Tibial nerve (tissue), 4 donors: ENCODE measurements around the gene COL8A2. TPM values are rescaled to one million over a fixed set of nuclear protein-coding genes. Genes with fewer than 3 reads are reported as not detected.
"Not testable (repeated sequence)": the region's sequence is repeated elsewhere in the genome, so short reads cannot be mapped to it uniquely, and the experiment has no call there.

Experiments used
- DNase-seq, 2 donors: peaks; one replicate each; pipeline ENCODE4 v3.0.0-alpha.2; 2019; ENCODE audit warnings: low spot score in 2 of 2
- H3K27ac ChIP-seq, 4 donors: fragments of 200-600 bp; sonication (generic) in 3 of 4; one replicate each; pipeline ENCODE4 v1.5.1; 2017 to 2019; ENCODE audit warnings: mild to moderate bottlenecking in 1 of 4
- H3K27me3 ChIP-seq, 2 donors: fragments of 200-600 bp; sonication (generic) in 1 of 2; one replicate each; pipeline versions ENCODE4 v1.5.1 to v1.6.0; 2017 to 2019
- H3K36me3 ChIP-seq, 3 donors: fragments of 200-600 bp; sonication (generic); one replicate each; pipeline ENCODE4 v1.5.1; 2018 to 2019
- H3K4me1 ChIP-seq, 4 donors: fragments of 200-600 bp; sonication (generic) in 3 of 4; one replicate each; pipeline ENCODE4 v1.5.1; 2017 to 2019
- H3K4me3 ChIP-seq, 4 donors: fragments of 200-600 bp; sonication (generic) in 3 of 4; one replicate each; pipeline ENCODE4 v1.5.1; 2017 to 2019; ENCODE audit warnings: mild to moderate bottlenecking in 1 of 4, moderate library complexity in 1 of 4
- H3K9me3 ChIP-seq, 4 donors: fragments of 200-600 bp; sonication (generic) in 3 of 4; one replicate each; pipeline ENCODE4 v1.5.1; 2017 to 2019
- CTCF ChIP-seq, 5 experiments: fragments of 200-600 bp in 3 of 5; fragments of 450-650 bp in 2 of 5; sonication (generic) in 3 of 5; IDR thresholded peaks; one replicate each; pipeline ENCODE4 v1.5.1; 2016 to 2019; ENCODE audit warnings: antibody characterized with exemption in 5 of 5, mild to moderate bottlenecking in 3 of 5, moderate library complexity in 2 of 5
- EP300 ChIP-seq, 2 donors: sonication (generic); formaldehyde crosslinking; IDR thresholded peaks; one replicate each; pipeline ENCODE4 v1.6.1; 2017; ENCODE audit warnings: antibody characterized with exemption in 2 of 2, mild to moderate bottlenecking in 1 of 2
- POLR2A ChIP-seq, 2 donors: fragments of 450-650 bp; IDR thresholded peaks; one replicate each; pipeline ENCODE4 v1.6.1; 2017; ENCODE audit warnings: antibody characterized with exemption in 2 of 2, mild to moderate bottlenecking in 2 of 2, moderate library complexity in 2 of 2
- WGBS, 2 donors: methylation state at CpG; one replicate each; pipeline ENCODE4 v1.1.5; 2018; 5-methylcytosine and 5-hydroxymethylcytosine counted together
- total RNA-seq, 4 donors: library from RNA; depleted of rRNA; stranded (reverse); fragments of >200 nt; gene quantifications; one replicate each; pipeline ENCODE4 v1.1.0, GENCODE V29; 2016

The COL8A2 gene
- total RNA-seq, 4 donors from 2014 or later: 26.7 to 57.9 (median 50.2) TPM

- no peaks in the 10 kb centered on the region for H3K27me3 ChIP-seq
- peaks cover 0 to 71% (median 46%) of the 10 kb centered on the region in 4 donors for H3K4me1 ChIP-seq
- peak; percentile 40 to 50 for DNase-seq
- peak overlapping the region; percentile 14 to 54 (median 34) for H3K4me3 ChIP-seq
- H3K27ac ChIP-seq: peak overlapping the region; percentile 83 to 99 (median 91)
- H3K9me3 ChIP-seq: no peaks in the 10 kb centered on the region
- no peaks in the 10 kb centered on the region for H3K36me3 ChIP-seq
- 1% methylated on average over 5 to 11 of the region's 12 CpGs for WGBS, 2 donors
- TF ChIP-seq POLR2A (IDR thresholded peaks at IDR 0.05) (no peak), CTCF (IDR thresholded peaks at IDR 0.05) (peak in 4 of 5 experiments; percentile 15 to 47 (median 32))
Measured at GRCh38 chr1:36160949-36161485, 36.0 kb upstream of the COL8A2 start.

GRCh38 chr1:36160388-36160948 lies 35.4 kb upstream of the COL8A2 start:
- WGBS, 2 donors: 45 to 48% methylated on average over 4 of the region's 4 CpGs
- DNase-seq: no peak
- TF ChIP-seq EP300 (IDR thresholded peaks at IDR 0.05) (no peak), CTCF (IDR thresholded peaks at IDR 0.05) (no peak), POLR2A (IDR thresholded peaks at IDR 0.05) (no peak)
- Histone ChIP-seq H3K27me3 (no peaks in the 10 kb centered on the region), H3K27ac (peak overlapping the region; percentile 83 to 99 (median 91)), H3K36me3 (no peaks in the 10 kb centered on the region), H3K9me3 (no peaks in the 10 kb centered on the region), H3K4me3 (peak overlapping the region; percentile 14 to 54 (median 34)), H3K4me1 (peaks cover 0 to 71% (median 46%) of the 10 kb centered on the region in 4 donors)

- H3K4me3 ChIP-seq: no peak overlapping the region
- no peak for DNase-seq
- 80 to 81% methylated on average over 10 of the region's 10 CpGs for WGBS, 2 donors
- H3K27ac ChIP-seq: peak overlapping the region; percentile 83 to 99 (median 91)
- no peak for TF ChIP-seq CTCF (IDR thresholded peaks at IDR 0.05)
- no peak for TF ChIP-seq POLR2A (IDR thresholded peaks at IDR 0.05)
- no peak for TF ChIP-seq EP300 (IDR thresholded peaks at IDR 0.05)
- no peaks in the 10 kb centered on the region for H3K36me3 ChIP-seq
- H3K4me1 ChIP-seq: peaks cover 0 to 76% (median 52%) of the 10 kb centered on the region in 4 donors
- no peaks in the 10 kb centered on the region for H3K9me3 ChIP-seq
- H3K27me3 ChIP-seq: no peaks in the 10 kb centered on the region
Measured at GRCh38 chr1:36159614-36160387, 34.8 kb upstream of the COL8A2 start.

GRCh38 chr1:36158827-36159252 lies 33.8 kb upstream of the COL8A2 start:
- H3K36me3 ChIP-seq, DNase-seq, H3K9me3 ChIP-seq, H3K27me3 ChIP-seq: not testable (repeated sequence)
- Histone ChIP-seq H3K4me3 (peak overlapping the region in 2 of 4 donors; percentile 4 to 66), H3K27ac (peak overlapping the region in 3 of 4 donors; percentile 97 to 100 (median 99)), H3K4me1 (peaks cover 0 to 83% (median 54%) of the 10 kb centered on the region in 4 donors)
- 83 to 90% methylated on average over 10 of the region's 10 CpGs for WGBS, 2 donors

- Histone ChIP-seq H3K4me1 (peaks cover 0 to 79% (median 54%) of the 10 kb centered on the region in 4 donors), H3K27me3 (no peaks in the 10 kb centered on the region), H3K27ac (peak overlapping the region; percentile 97 to 100 (median 99)), H3K9me3 (no peaks in the 10 kb centered on the region), H3K4me3 (peak overlapping the region; percentile 66 to 99 (median 86)), H3K36me3 (no peaks in the 10 kb centered on the region)
- TF ChIP-seq EP300 (IDR thresholded peaks at IDR 0.05): no peak
- TF ChIP-seq POLR2A (IDR thresholded peaks at IDR 0.05): no peak
- no peak for TF ChIP-seq CTCF (IDR thresholded peaks at IDR 0.05)
- WGBS, 2 donors: 35 to 40% methylated on average over 9 of the region's 9 CpGs
- DNase-seq: no peak
Measured at GRCh38 chr1:36157973-36158826, 33.2 kb upstream of the COL8A2 start.
